ENCODE measurements around the gene SRP68.

- no peak for TF ChIP-seq SUZ12 (IDR thresholded peaks at IDR 0.05; ENCODE audit: low read length)
- TF ChIP-seq GABPA (IDR thresholded peaks at IDR 0.05; ENCODE audit: borderline replicate concordance, insufficient read depth, low read length): no peak
- TF ChIP-seq RFX5 (IDR thresholded peaks at IDR 0.05; ENCODE audit: borderline replicate concordance, low read depth, low read length): no peak
- no peak for TF ChIP-seq RAD21 (IDR thresholded peaks at IDR 0.05 in 1 of 2, conservative IDR thresholded peaks at IDR 0.05 in 1 of 2; ENCODE audit: low read depth in 2 of 2, low read length in 2 of 2)
- TF ChIP-seq POLR2AphosphoS5 (IDR thresholded peaks at IDR 0.05; ENCODE audit: low read depth, low read length): no peak
- no peak for TF ChIP-seq SRF (IDR thresholded peaks at IDR 0.05; ENCODE audit: low read depth, low read length)
- TF ChIP-seq SP1 (IDR thresholded peaks at IDR 0.05; ENCODE audit: low read depth, low read length): no peak
- TF ChIP-seq EZH2 (IDR thresholded peaks at IDR 0.05; ENCODE audit: low read depth, low read length, severe bottlenecking): no peak
- no peak for TF ChIP-seq HDAC2 (IDR thresholded peaks at IDR 0.05; ENCODE audit: borderline replicate concordance in 1 of 2, low read depth in 2 of 2, low read length in 2 of 2)
- no peak for TF ChIP-seq CTCF (IDR thresholded peaks at IDR 0.05; ENCODE audit: control extremely low read depth in 1 of 3, insufficient read depth in 1 of 3, low read depth in 1 of 3, low read length in 3 of 3)
- no peak for TF ChIP-seq EGR1 (IDR thresholded peaks at IDR 0.05; ENCODE audit: borderline replicate concordance, low read depth, low read length)
- no peak for TF ChIP-seq YY1 (IDR thresholded peaks at IDR 0.05; ENCODE audit: low read depth, low read length)
Measured at GRCh38 chr17:76025294-76025693, 47.0 kb downstream of the SRP68 start.

All from H1 (cell line).